Fibroblast of skin of left quadriceps (primary cell): Measurements from ENCODE around the gene RBP3.

Experiments used
- DNase-seq, 2 experiments: peaks; one replicate each; pipeline ENCODE4 v3.0.0-alpha.2; 2013; ENCODE audit warnings: low read depth in 2 of 2

Gene RBP3

GRCh38 chr10:47318706-47319105 is 29.5 kb upstream of the RBP3 start:
- DNase-seq = no peak

- no peak for DNase-seq
Measured at GRCh38 chr10:47319784-47320183, 28.4 kb upstream of the RBP3 start.

GRCh38 chr10:47320812-47321211 is 27.4 kb upstream of the RBP3 start:
- no peak for DNase-seq

- no peak for DNase-seq
Measured at GRCh38 chr10:47321521-47322195, 26.5 kb upstream of the RBP3 start.

GRCh38 chr10:47322300-47323061 is 25.7 kb upstream of the RBP3 start, which contains the start of gene GDF2:
Gene GDF2 (plus strand): TSS chr10:47322454. CDS start chr10:47322669, 215 bp downstream.
- DNase-seq = no peak

GRCh38 chr10:47323087-47323486 is 25.1 kb upstream of the RBP3 start:
- no peak for DNase-seq

GRCh38 chr10:47323636-47324296 is 24.4 kb upstream of the RBP3 start:
- DNase-seq = no peak

- DNase-seq = no peak
Measured at GRCh38 chr10:47325303-47326291, 22.6 kb upstream of the RBP3 start.

- no peak for DNase-seq
Measured at GRCh38 chr10:47326306-47326926, 21.7 kb upstream of the RBP3 start.

- DNase-seq = no peak
Measured at GRCh38 chr10:47326927-47327330, 21.2 kb upstream of the RBP3 start.

GRCh38 chr10:47329855-47330254 is 18.3 kb upstream of the RBP3 start:
- DNase-seq = no peak

GRCh38 chr10:47330366-47330765 is 17.8 kb upstream of the RBP3 start:
- no peak for DNase-seq

GRCh38 chr10:47330804-47331203 is 17.4 kb upstream of the RBP3 start:
- DNase-seq = no peak

- DNase-seq = no peak
Measured at GRCh38 chr10:47331491-47331890, 16.7 kb upstream of the RBP3 start.

GRCh38 chr10:47331954-47332353 is 16.2 kb upstream of the RBP3 start:
- no peak for DNase-seq

GRCh38 chr10:47332371-47332770 is 15.8 kb upstream of the RBP3 start:
- no peak for DNase-seq

GRCh38 chr10:47332946-47333345 is 15.2 kb upstream of the RBP3 start:
- no peak for DNase-seq

GRCh38 chr10:47333532-47333931 is 14.6 kb upstream of the RBP3 start:
- DNase-seq = no peak

GRCh38 chr10:47334466-47335295 is 13.5 kb upstream of the RBP3 start:
- no peak for DNase-seq

GRCh38 chr10:47335906-47336305 is 12.3 kb upstream of the RBP3 start:
- DNase-seq = no peak
